ENCODE data around the gene CRABP1.
A peak's percentile ranks its signal among the peaks of the same experiment; 100 is the strongest.
"Not testable (repeated sequence)": the region's sequence is repeated elsewhere in the genome, so short reads cannot be mapped to it uniquely, and the experiment has no call there.

Gene CRABP1

DNA sequence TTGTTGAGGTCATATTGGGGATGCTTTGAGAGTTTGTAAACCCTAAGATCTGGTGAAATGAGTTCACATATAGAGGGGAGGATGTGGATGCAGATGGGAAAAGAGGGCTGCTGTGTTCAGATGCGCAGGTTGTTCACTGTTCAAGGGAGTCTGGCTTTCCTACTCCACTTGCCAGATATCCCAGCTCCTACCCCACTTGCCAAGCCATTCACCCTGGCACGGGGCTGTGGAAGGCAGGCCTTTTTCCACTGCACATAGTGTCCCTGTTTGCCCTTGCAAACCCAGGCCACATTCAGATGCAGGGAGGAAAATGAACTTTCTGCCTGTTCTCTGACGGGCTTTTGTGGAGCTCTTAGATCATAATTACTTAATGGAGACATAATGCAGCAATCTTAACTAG, 29.0 kb downstream of the CRABP1 start:
- peak in 7 of 56 donors; percentile 3 to 12 (median 6) for DNase-seq

DNA sequence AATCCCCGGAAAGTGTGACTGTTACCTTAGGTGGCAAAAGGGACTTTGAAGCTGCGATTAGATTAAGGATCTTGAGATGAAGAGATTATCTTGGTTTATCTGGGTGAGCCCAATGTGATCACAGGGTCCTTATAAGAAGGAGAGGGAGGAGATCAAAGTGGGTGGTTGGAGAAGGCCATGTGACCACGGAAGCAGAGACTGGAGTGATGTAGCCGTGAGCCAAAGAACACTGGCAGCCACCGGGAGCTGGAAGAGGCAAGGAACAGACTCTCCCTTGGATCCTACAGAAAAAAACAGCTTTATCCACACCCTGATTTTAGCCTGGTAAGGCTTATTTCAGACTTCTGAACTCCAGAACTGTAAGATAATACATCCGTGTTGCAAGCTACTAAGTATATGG, 29.9 kb downstream of the CRABP1 start:
- DNase-seq: no peak

- no peak for DNase-seq
Observed at GRCh38 chr15:78372880-78373279, 32.7 kb downstream of the CRABP1 start.

- DNase-seq: no peak
Observed at GRCh38 chr15:78374436-78375393, 34.6 kb downstream of the CRABP1 start.

DNA sequence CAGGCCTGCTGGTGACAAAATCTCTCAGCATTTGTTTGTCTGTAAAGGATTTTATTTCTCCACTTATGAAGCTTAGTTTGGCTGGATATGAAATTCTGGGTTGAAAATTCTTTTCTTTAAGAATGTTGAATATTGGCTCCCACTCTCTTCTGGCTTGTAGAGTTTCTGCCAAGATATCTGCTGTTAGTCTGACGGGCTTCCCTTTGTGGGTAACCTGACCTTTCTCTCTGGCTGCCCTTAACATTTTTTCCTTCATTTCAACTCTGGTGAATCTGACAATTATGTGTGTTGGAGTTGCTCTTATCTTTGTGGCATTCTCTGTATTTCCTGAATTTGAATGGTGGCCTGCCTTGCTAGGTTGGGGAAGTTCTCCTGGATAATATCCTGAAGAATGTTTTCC, 40.0 kb downstream of the CRABP1 start:
- not testable (repeated sequence) for DNase-seq

GRCh38 chr15:78382114-78382880, 42.1 kb downstream of the CRABP1 start:
- DNase-seq: no peak

DNA sequence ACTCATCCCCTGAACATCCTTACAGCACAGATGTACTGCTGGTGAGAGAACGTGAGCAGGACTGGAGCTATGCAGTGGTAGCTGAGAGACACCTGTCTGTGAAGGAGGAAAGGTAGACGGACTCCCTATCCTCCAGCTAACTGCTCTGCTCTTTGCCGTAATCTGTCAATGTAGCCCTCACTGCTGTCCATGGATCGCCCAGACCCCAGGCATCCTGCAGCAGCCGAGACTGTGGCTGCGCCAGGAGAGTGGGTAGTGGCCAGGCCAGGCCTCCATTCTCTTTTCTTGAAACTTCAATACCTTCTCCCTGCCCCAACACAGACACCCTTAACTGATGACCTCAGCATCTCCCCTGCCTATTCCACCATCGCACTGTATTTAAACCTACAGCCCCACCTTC, 44.5 kb downstream of the CRABP1 start:
- no peak for DNase-seq

DNA sequence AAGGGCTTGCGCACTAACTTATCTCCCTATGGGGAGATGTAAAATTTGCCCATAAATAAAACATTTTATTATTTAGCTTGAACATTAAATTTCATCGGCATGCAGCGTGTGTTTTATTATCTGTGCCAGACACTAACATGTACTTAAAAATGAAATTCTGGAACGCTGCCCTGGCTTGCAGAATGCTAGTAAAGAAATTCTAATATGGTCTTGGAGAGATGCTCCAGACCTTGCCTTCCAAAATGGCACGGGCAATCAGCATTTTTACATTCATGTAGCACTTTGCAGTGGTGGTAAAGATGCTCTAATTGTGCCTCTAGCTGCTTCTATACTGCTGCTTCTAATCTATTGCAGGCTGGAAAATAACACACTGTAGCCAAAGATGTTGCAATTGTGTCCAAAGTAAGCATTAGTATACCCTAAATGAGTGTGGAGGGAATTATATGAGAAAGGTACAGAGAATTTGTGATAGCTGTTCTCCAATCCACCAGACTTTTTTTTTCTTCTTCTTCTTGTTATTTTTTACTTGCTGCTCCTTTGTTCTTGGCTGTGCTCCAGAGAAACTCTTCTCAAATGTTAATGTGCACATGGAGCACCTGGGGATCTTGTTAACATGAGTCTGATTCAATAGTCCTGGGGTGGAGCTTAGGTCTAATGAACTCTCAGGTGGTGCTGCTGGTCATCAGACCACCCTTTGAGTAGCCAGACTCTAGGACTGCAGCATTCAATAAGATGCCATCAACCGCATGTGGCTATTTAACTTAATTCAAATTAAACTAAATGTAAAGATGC, 47.3 kb downstream of the CRABP1 start:
- DNase-seq: no peak

DNA sequence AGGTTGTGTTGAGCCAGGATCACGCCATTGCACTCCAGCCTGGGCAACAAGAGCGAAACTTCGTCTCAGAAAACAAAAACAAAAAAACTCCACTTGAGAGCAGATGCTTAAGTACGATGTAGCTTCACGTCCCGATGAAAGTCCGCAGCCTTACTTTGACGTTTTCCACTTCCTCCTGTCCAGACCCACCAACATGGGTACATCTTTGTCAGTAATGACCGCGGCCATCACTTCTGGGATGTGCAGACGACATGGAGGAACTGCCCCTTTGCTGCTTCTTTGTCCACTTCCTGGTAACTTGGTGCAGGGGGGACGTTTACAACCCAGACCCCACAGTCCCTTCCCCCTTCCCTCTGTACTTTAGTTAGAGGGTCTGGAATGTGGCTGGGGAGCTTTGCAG, 48.7 kb downstream of the CRABP1 start:
- no peak for DNase-seq

DNA sequence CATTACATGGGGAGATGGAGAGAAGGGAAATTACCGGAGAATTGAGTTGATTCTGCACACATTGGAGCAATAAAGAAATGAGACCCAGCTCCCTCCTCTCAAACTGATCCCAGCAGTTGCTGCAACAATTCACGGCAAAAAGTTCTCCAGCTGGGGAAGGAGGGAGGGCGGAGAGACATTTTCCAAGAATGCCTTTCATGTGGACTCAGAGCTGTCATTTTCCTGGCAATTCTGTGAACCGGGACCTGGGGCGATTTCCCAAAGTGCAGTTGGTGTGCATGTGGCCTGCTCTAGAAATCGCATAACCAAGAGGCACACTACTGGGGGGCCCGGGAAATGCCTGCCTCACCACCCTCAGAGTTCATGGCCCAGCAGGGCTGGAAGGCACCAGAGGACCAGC, 49.2 kb downstream of the CRABP1 start:
- no peak for DNase-seq

GRCh38 chr15:78389738-78390137, 49.6 kb downstream of the CRABP1 start:
- no peak for DNase-seq

DNA sequence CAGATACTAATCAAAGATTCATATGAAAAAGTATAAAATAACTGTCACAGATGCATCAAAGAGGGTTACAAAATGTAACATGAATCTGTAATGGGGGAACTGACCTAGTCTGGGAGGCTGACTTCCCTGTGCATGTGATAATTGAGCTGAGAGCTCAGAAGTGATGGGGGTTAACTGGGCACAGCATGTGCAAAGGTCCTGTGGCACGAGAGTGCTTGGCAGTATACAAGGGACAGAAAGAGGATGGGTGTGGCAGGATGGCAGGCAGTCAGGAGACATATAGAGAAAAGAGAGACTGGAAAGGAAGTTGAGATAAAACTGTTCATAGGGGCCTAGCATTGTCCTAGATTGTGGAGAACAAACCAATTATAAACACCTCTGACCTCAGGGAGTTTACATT, 50.1 kb downstream of the CRABP1 start:
- DNase-seq: no peak

DNA sequence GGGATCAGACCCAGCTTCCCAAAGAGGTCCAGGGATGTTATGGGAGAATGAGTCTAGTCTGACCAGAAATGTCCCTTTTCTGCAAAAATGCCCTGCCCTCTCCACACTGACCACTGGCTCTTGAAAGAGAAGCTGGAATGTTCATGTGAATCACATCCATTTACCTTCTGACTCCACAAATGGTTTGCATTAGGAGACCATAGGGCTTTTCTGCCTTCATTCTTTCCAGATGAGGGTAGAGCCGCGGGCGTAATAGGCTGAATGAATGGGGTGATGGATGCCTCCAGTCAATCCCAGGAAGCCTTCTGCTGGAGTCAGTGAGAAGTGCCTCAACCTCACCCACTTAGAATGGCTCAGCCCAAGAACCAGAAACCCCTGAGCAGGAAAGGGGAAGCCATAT, 50.7 kb downstream of the CRABP1 start:
- no peak for DNase-seq

DNA sequence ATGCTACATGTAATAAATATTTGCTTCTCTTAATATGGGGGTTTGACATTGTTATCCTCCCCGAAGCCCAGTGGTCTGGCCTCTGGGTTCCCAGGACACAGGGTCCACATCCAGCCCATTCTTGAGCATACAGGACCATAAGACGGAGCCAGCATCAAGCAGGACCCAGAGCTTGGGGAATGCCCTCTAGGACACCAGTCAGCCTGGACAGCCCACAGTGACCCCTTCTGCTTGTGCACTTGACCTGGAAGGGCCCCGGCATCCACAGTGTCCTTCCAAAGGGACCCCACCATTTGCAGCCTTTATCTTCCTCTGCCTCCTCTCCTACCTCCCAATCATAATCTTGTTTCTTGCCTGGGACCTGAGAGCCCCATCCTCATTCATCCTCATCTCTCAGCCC, 51.6 kb downstream of the CRABP1 start:
- DNase-seq: no peak

DNA sequence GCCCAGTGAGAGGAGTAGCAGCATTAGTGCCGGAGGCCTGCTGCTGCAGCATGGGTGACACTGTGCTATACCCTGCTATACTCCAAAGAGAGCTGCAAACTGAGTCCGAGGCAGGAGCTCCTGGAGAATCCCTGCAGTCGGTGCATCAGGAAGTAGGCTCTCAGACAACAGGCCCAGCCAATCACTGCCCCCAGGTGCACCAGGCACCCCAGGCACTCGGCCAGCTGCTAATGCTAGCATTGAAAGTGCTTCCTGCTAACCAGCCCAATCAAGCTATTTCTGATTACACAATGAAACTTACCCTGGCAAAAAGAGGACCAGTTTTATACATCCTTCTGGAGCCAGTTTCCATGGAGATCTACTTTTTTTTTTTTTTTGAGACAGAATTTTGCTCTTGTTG, 52.3 kb downstream of the CRABP1 start:
- DNase-seq: peak in 6 of 56 donors; percentile 5 to 35 (median 8)

GRCh38 chr15:78393137-78393536, 53.0 kb downstream of the CRABP1 start:
- no peak for DNase-seq

DNA sequence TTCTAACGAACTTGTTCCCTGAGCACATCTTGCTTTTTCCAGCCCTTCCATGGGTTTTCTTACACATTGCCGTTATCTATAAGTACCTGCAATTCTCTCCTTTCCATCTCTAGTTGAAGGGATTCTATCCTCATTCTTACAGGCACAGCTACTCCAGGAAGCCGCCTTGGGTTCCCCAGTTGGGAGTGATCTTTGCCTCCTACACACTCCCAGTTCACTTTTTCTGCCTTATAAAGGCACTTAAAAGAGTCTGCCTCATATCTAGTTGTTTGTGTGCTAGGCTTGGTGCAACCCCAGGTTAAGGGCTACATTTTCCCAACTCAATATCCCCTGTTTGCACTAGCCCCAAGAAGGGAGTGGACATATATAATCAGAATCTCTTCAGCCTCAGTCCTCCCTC, 53.9 kb downstream of the CRABP1 start:
- no peak for DNase-seq

GRCh38 chr15:78394981-78395616, 54.9 kb downstream of the CRABP1 start:
- no peak for DNase-seq

GRCh38 chr15:78396186-78396814, 56.1 kb downstream of the CRABP1 start:
- no peak for DNase-seq

GRCh38 chr15:78396976-78397375, 56.8 kb downstream of the CRABP1 start:
- peak in 17 of 56 donors; percentile 3 to 49 (median 8) for DNase-seq

- DNase-seq: no peak
Observed at GRCh38 chr15:78397382-78397781, 57.2 kb downstream of the CRABP1 start.

Data from nucleus accumbens (tissue), 56 donors.